Erythroblast (primary cell): ENCODE data around the gene DBF4B.
"Not testable (repeated sequence)": the region's sequence is repeated elsewhere in the genome, so short reads cannot be mapped to it uniquely, and the experiment has no call there.

Experiments used
- DNase-seq, 2 experiments: peaks; one replicate each; lab custom pipeline; 2025; lab: John Stamatoyannopoulos, UW
- GATA1 ChIP-seq: IDR thresholded peaks from 2 replicates; pipeline ENCODE4 v1.6.1; 2011; ENCODE audit warnings: low read depth, mild to moderate bottlenecking, control low read depth, low read length, moderate library complexity
- POLR2A ChIP-seq: IDR thresholded peaks from 2 replicates; pipeline ENCODE4 v1.6.1; 2011; ENCODE audit warnings: mild to moderate bottlenecking, low read length

Gene DBF4B

GRCh38 chr17:44708401-44709263, at the start of gene DBF4B:
DBF4B (plus strand) TSS chr17:44708665; CDS start chr17:44708821, 156 bp downstream.
- peak; percentile 77 for TF ChIP-seq POLR2A
- TF ChIP-seq GATA1, result no peak
- DNase-seq, result peak; percentile 93 to 95

GRCh38 chr17:44661835-44662234, 46.6 kb upstream of the DBF4B start:
- no peak for TF ChIP-seq GATA1
- TF ChIP-seq POLR2A, result no peak
- DNase-seq, result no peak

- no peak for DNase-seq
Observed at GRCh38 chr17:44663095-44663494, 45.4 kb upstream of the DBF4B start.

GRCh38 chr17:44664867-44665266, 43.6 kb upstream of the DBF4B start:
- TF ChIP-seq POLR2A (no peak), GATA1 (no peak)
- DNase-seq, result no peak

More at GRCh38 chr17:44663095-44663494, 45.4 kb upstream of the DBF4B start:
- TF ChIP-seq GATA1 (no peak), POLR2A (no peak)

- no peak for DNase-seq
- TF ChIP-seq POLR2A, result no peak
- no peak for TF ChIP-seq GATA1
Observed at GRCh38 chr17:44666006-44666405, 42.5 kb upstream of the DBF4B start.

- peak; percentile 10 to 43 for DNase-seq
- TF ChIP-seq GATA1, result no peak
- no peak for TF ChIP-seq POLR2A
Observed at GRCh38 chr17:44672479-44673093, 35.9 kb upstream of the DBF4B start.

- DNase-seq, result no peak
- TF ChIP-seq GATA1, result no peak
- no peak for TF ChIP-seq POLR2A
Observed at GRCh38 chr17:44673893-44674292, 34.6 kb upstream of the DBF4B start.

- DNase-seq, result no peak
- no peak for TF ChIP-seq POLR2A
- no peak for TF ChIP-seq GATA1
Observed at GRCh38 chr17:44677136-44677535, 31.3 kb upstream of the DBF4B start.

GRCh38 chr17:44683303-44683702, 25.2 kb upstream of the DBF4B start:
- not testable (repeated sequence) for DNase-seq

GRCh38 chr17:44687756-44688155, 20.7 kb upstream of the DBF4B start:
- no peak for DNase-seq
- TF ChIP-seq GATA1 (no peak), POLR2A (no peak)

- no peak for DNase-seq
- TF ChIP-seq GATA1 (no peak), POLR2A (no peak)
Observed at GRCh38 chr17:44688200-44688599, 20.3 kb upstream of the DBF4B start.

GRCh38 chr17:44688675-44689476, 19.6 kb upstream of the DBF4B start:
- peak; percentile 28 to 49 for DNase-seq

GRCh38 chr17:44689477-44690217, 18.8 kb upstream of the DBF4B start, which contains the start of gene CCDC43:
CCDC43 (minus strand) TSS chr17:44689776; CDS start chr17:44689753, 23 bp downstream.
- DNase-seq, result peak; percentile 95
- TF ChIP-seq POLR2A (peak; percentile 80), GATA1 (no peak)

More at GRCh38 chr17:44688675-44689476, 19.6 kb upstream of the DBF4B start:
- TF ChIP-seq POLR2A (no peak), GATA1 (no peak)

- peak; percentile 8 to 23 for DNase-seq
Observed at GRCh38 chr17:44690746-44691306, 17.6 kb upstream of the DBF4B start.
